Neutrophil (primary cell): ENCODE results near the gene ANKRD13B.
"Not testable (repeated sequence)": the region's sequence is repeated elsewhere in the genome, so short reads cannot be mapped to it uniquely, and the experiment has no call there.

Experiments
- H3K27ac ChIP-seq: fragments of 200-600 bp; sonication (generic); 2 replicates; pipeline ENCODE4 v1.5.1; 2016; ENCODE audit warnings: mild to moderate bottlenecking, moderate library complexity
- H3K27me3 ChIP-seq: fragments of 200-600 bp; sonication (generic); 2 replicates; pipeline ENCODE4 v1.6.0; 2016; ENCODE audit warnings: mild to moderate bottlenecking
- H3K36me3 ChIP-seq: fragments of 200-600 bp; sonication (generic); 2 replicates; pipeline ENCODE4 v1.5.1; 2017
- H3K4me1 ChIP-seq, 2 experiments: fragments of 200-600 bp in 1 of 2; sonication (generic) in 1 of 2; 1 replicate in 1 of 2; 2 replicates in 1 of 2; pipeline versions ENCODE4 v1.5.1 to v1.6.1; 2013 to 2016; ENCODE audit warnings: low read depth in 1 of 2, low read length in 1 of 2, mild to moderate bottlenecking in 1 of 2, moderate library complexity in 1 of 2; ENCODE audit not compliant: control insufficient read depth in 1 of 2, insufficient read depth in 1 of 2
- H3K4me3 ChIP-seq, 2 experiments: fragments of 200-600 bp in 1 of 2; sonication (generic) in 1 of 2; 1 replicate in 1 of 2; 2 replicates in 1 of 2; pipeline ENCODE4 v1.5.1; 2013 to 2016; ENCODE audit warnings: low read depth in 1 of 2, low read length in 1 of 2, mild to moderate bottlenecking in 1 of 2, moderate library complexity in 1 of 2
- H3K9me3 ChIP-seq: fragments of 200-600 bp; sonication (generic); 2 replicates; pipeline ENCODE4 v1.5.1; 2016
- CTCF ChIP-seq: fragments of 200-600 bp; sonication (generic); IDR thresholded peaks from 2 replicates; pipeline ENCODE4 v1.5.1; 2016; ENCODE audit warnings: antibody characterized with exemption

Gene ANKRD13B

GRCh38 chr17:29650396-29650795 lies 57.5 kb downstream of the ANKRD13B start:
- no peak overlapping the region for H3K4me3 ChIP-seq
- H3K27me3 ChIP-seq = no peaks in the 10 kb centered on the region
- no peaks in the 10 kb centered on the region for H3K4me1 ChIP-seq
- H3K36me3 ChIP-seq = peaks cover 100% of the 10 kb centered on the region
- no peaks in the 10 kb centered on the region for H3K9me3 ChIP-seq
- TF ChIP-seq CTCF = no peak
- peak overlapping the region; percentile 1 for H3K27ac ChIP-seq

GRCh38 chr17:29651913-29652312 lies 59.0 kb downstream of the ANKRD13B start:
- H3K9me3 ChIP-seq, H3K4me1 ChIP-seq, H3K27me3 ChIP-seq, H3K4me3 ChIP-seq, H3K27ac ChIP-seq: not testable (repeated sequence)
- peaks cover 100% of the 10 kb centered on the region for H3K36me3 ChIP-seq

- H3K4me3 ChIP-seq = no peak overlapping the region
- H3K4me1 ChIP-seq = no peaks in the 10 kb centered on the region
- no peaks in the 10 kb centered on the region for H3K27me3 ChIP-seq
- H3K36me3 ChIP-seq = peaks cover 98% of the 10 kb centered on the region
- H3K27ac ChIP-seq = peak overlapping the region; percentile 49
- no peak for TF ChIP-seq CTCF
- no peaks in the 10 kb centered on the region for H3K9me3 ChIP-seq
Measured at GRCh38 chr17:29652976-29653375, 60.0 kb downstream of the ANKRD13B start.

GRCh38 chr17:29653995-29654714 lies 61.2 kb downstream of the ANKRD13B start:
- TF ChIP-seq CTCF = no peak
- Histone ChIP-seq H3K36me3 (peaks cover 96% of the 10 kb centered on the region), H3K27ac (peak overlapping the region; percentile 36), H3K9me3 (no peaks in the 10 kb centered on the region), H3K4me3 (no peak overlapping the region), H3K27me3 (no peaks in the 10 kb centered on the region), H3K4me1 (no peaks in the 10 kb centered on the region)

GRCh38 chr17:29655323-29655722 lies 62.4 kb downstream of the ANKRD13B start:
- no peaks in the 10 kb centered on the region for H3K9me3 ChIP-seq
- H3K27ac ChIP-seq = no peak overlapping the region
- no peak for TF ChIP-seq CTCF
- peaks cover 96% of the 10 kb centered on the region for H3K36me3 ChIP-seq
- H3K4me1 ChIP-seq = no peaks in the 10 kb centered on the region
- H3K4me3 ChIP-seq = no peak overlapping the region
- no peaks in the 10 kb centered on the region for H3K27me3 ChIP-seq

- H3K9me3 ChIP-seq = no peaks in the 10 kb centered on the region
- peak overlapping the region; percentile 26 for H3K27ac ChIP-seq
- H3K4me1 ChIP-seq = peaks cover 6% of the 10 kb centered on the region in 2 experiments
- no peak overlapping the region for H3K4me3 ChIP-seq
- no peak for TF ChIP-seq CTCF
- H3K27me3 ChIP-seq = no peaks in the 10 kb centered on the region
- H3K36me3 ChIP-seq = peaks cover 96% of the 10 kb centered on the region
Measured at GRCh38 chr17:29659155-29659554, 66.2 kb downstream of the ANKRD13B start.
